ENCODE data around the gene CRADD.
"Not testable (repeated sequence)": the region's sequence is repeated elsewhere in the genome, so short reads cannot be mapped to it uniquely, and the experiment has no call there.

CRADD gene

DNA sequence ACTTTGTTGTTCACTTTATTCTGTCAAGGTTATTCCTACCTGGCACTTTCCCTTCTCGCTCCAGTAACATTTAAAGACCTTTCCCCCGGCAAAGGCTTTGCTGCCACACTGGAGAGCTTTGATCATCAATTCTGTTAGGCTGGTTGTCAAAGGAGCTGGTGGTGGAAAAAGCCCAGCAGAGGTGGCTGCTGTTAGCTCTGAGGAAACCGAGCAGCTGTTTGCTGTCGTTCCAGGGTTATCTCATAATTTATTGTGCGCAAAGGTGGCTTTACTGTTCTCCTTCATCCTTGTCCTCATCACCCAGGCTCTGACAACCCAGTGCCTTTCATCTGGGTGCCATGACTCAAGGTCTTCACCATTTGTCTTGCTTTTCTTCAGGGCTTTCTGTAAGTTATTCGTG lies 38.2 kb upstream of the CRADD start:
- no peak for TF ChIP-seq OVOL3 (tag by site-specific recombination; IDR thresholded peaks at IDR 0.05)
- ChIA-PET CTCF (interaction anchor here (0.7 kb wide), 2 partner anchors 29 to 127 kb away, joined by 3 to 4 read pairs; no protein-coding TSS in a partner anchor), POLR2A (no interaction called here)
- H3K9me3 ChIP-seq (ENCODE audit: control insufficient read depth, insufficient read depth, low read depth, low read length): no peaks in the 10 kb centered on the region
- H3K4me1 ChIP-seq (ENCODE audit: control insufficient read depth, insufficient read depth, low read length): no peaks in the 10 kb centered on the region
- no peak overlapping the region for H3K4me3 ChIP-seq (ENCODE audit: low read depth, low read length)
- H3K27ac ChIP-seq (ENCODE audit: extremely low read depth, low read depth, low read length): no peak overlapping the region
- H3K36me3 ChIP-seq (ENCODE audit: control insufficient read depth in 2 of 2, insufficient read depth in 1 of 2, low read length in 2 of 2): no peaks in the 10 kb centered on the region

DNA sequence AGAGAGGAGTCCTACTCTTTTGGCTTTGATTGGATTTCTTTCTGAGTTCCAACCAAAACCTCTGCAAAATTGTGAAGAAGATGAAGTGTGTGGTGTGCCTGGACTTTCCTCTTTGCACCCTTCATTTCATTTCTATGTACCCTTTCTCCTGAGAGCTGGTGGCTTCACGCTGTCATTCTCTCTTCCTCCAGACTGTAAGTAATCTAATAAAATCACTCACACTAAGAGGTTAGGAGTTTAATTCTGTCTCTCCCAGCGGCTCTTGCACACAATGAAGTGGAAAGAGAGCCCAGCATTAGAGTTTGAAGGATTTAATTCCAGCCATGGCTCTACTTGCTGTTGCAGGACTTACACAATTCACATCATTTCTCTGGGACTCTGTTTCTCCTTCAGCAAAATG lies 37.8 kb upstream of the CRADD start:
- H3K4me1 ChIP-seq (ENCODE audit: control insufficient read depth, insufficient read depth, low read length): no peaks in the 10 kb centered on the region
- no peak for TF ChIP-seq KLF16 (tag by site-specific recombination; IDR thresholded peaks at IDR 0.05)
- H3K9me3 ChIP-seq (ENCODE audit: control insufficient read depth, insufficient read depth, low read depth, low read length): no peaks in the 10 kb centered on the region
- no peak overlapping the region for H3K27ac ChIP-seq (ENCODE audit: extremely low read depth, low read depth, low read length)
- ChIA-PET POLR2A (no interaction called here), CTCF (no interaction called here)
- H3K4me3 ChIP-seq (ENCODE audit: low read depth, low read length): no peak overlapping the region
- no peaks in the 10 kb centered on the region for H3K36me3 ChIP-seq (ENCODE audit: control insufficient read depth in 2 of 2, insufficient read depth in 1 of 2, low read length in 2 of 2)

DNA sequence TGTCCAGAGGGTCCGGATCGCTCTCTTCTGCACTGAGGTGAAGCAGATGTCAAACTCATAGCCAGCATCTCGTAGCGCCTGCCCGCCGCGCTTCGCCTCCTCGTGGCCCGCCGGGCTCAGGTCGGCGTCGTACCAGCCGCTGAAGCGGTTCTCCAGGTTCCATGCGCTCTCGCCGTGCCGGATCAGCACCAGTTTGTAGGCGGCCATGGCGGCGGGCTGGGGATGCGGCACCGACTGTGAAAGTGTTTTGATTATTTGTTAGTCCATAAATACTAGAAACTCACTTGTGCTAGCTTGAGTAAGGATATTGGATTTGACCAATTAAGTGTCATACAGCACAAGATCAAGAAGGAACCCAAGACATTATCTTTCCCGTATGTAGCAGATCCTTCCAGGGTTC lies 35.8 kb upstream of the CRADD start:
- CTCF ChIA-PET; H3K36me3 ChIP-seq (ENCODE audit: control insufficient read depth in 2 of 2, insufficient read depth in 1 of 2, low read length in 2 of 2); H3K4me3 ChIP-seq (ENCODE audit: low read depth, low read length); H3K4me1 ChIP-seq (ENCODE audit: control insufficient read depth, insufficient read depth, low read length); H3K9me3 ChIP-seq (ENCODE audit: control insufficient read depth, insufficient read depth, low read depth, low read length); POLR2A ChIA-PET; H3K27ac ChIP-seq (ENCODE audit: extremely low read depth, low read depth, low read length): not testable (repeated sequence)

DNA sequence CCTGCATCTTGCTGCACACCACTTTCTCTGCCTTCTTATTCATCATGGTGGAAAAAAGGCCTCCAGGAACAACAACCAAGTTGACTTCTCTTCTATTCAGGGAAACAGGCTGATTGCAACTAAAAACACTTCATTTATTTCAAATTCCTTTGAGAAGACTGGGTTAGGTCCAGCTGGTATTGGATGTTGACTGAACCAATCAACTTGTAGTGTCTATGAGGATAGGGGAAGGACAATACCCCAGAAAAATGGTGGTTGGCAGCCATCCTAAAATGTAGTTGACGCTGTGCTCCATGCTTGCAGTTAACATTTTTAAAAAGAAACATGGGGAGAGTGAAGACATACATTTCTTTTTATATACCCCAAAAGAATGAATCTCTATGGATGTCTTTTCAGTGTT lies 34.4 kb upstream of the CRADD start:
- no peak for TF ChIP-seq ZNF19 (tag by site-specific recombination; IDR thresholded peaks at IDR 0.05; ENCODE audit: low read depth)
- TF ChIP-seq ZIC2 (tag by site-specific recombination; IDR thresholded peaks at IDR 0.05): no peak
- no peak for TF ChIP-seq BCL11B (tag by site-specific recombination; IDR thresholded peaks at IDR 0.05; ENCODE audit: low read depth)
- TF ChIP-seq ZNF221 (tag by site-specific recombination; IDR thresholded peaks at IDR 0.05; ENCODE audit: borderline replicate concordance): no peak
- no peak for TF ChIP-seq ZNF830 (tag by site-specific recombination; IDR thresholded peaks at IDR 0.05; ENCODE audit: low read depth)
- TF ChIP-seq, protein P1, sequence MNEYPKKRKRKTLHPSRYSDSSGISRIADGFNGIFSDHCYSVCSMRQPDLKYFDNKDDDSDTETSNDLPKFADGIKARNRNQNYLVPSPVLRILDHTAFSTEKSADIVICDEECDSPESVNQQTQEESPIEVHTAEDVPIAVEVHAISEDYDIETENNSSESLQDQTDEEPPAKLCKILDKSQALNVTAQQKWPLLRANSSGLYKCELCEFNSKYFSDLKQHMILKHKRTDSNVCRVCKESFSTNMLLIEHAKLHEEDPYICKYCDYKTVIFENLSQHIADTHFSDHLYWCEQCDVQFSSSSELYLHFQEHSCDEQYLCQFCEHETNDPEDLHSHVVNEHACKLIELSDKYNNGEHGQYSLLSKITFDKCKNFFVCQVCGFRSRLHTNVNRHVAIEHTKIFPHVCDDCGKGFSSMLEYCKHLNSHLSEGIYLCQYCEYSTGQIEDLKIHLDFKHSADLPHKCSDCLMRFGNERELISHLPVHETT (tag by site-specific recombination; IDR thresholded peaks at IDR 0.05): no peak
- TF ChIP-seq, protein P2, sequence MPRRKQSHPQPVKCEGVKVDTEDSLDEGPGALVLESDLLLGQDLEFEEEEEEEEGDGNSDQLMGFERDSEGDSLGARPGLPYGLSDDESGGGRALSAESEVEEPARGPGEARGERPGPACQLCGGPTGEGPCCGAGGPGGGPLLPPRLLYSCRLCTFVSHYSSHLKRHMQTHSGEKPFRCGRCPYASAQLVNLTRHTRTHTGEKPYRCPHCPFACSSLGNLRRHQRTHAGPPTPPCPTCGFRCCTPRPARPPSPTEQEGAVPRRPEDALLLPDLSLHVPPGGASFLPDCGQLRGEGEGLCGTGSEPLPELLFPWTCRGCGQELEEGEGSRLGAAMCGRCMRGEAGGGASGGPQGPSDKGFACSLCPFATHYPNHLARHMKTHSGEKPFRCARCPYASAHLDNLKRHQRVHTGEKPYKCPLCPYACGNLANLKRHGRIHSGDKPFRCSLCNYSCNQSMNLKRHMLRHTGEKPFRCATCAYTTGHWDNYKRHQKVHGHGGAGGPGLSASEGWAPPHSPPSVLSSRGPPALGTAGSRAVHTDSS (tag by site-specific recombination; IDR thresholded peaks at IDR 0.05): no peak
- H3K4me1 ChIP-seq (ENCODE audit: control insufficient read depth, insufficient read depth, low read length): no peaks in the 10 kb centered on the region
- POLR2A ChIA-PET: no interaction called here
- no peak overlapping the region for H3K4me3 ChIP-seq (ENCODE audit: low read depth, low read length)
- H3K36me3 ChIP-seq (ENCODE audit: control insufficient read depth in 2 of 2, insufficient read depth in 1 of 2, low read length in 2 of 2): no peaks in the 10 kb centered on the region
- CTCF ChIA-PET: no interaction called here
- no peaks in the 10 kb centered on the region for H3K9me3 ChIP-seq (ENCODE audit: control insufficient read depth, insufficient read depth, low read depth, low read length)
- no peak overlapping the region for H3K27ac ChIP-seq (ENCODE audit: extremely low read depth, low read depth, low read length)

DNA sequence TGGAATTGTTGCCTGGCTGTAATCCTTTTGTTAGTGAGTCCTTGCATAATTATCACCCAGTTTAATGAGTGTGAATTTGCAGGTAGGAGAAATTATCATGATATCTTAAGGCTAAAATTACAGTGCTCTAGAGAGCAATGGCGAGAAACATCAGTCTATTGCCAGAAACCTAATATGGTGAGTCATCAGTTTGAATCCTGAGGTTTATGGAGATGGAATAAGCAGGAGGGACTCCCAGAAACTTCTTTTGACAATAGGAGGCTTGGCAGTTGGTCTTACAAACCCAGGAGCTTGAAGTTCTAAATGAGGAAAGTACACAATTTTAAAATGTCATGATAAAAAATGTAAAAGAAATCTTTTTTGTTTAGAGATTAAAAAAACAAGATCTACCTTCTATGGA lies 31.5 kb upstream of the CRADD start:
- ChIA-PET CTCF (interaction anchor here (0.5 to 1.1 kb wide), 4 partner anchors 10 to 429 kb away, joined by 3 to 4 read pairs (median 3); no protein-coding TSS in a partner anchor), POLR2A (no interaction called here)
- H3K36me3 ChIP-seq (ENCODE audit: control insufficient read depth in 2 of 2, insufficient read depth in 1 of 2, low read length in 2 of 2): no peaks in the 10 kb centered on the region
- H3K4me1 ChIP-seq (ENCODE audit: control insufficient read depth, insufficient read depth, low read length): no peaks in the 10 kb centered on the region
- H3K27ac ChIP-seq (ENCODE audit: extremely low read depth, low read depth, low read length): no peak overlapping the region
- H3K4me3 ChIP-seq (ENCODE audit: low read depth, low read length): no peak overlapping the region
- no peaks in the 10 kb centered on the region for H3K9me3 ChIP-seq (ENCODE audit: control insufficient read depth, insufficient read depth, low read depth, low read length)
- TF ChIP-seq ZNF530 (tag by site-specific recombination; IDR thresholded peaks at IDR 0.05; ENCODE audit: low read depth) (no peak), ZNF510 (tag by site-specific recombination; IDR thresholded peaks at IDR 0.05; ENCODE audit: insufficient replicate concordance) (no peak), ZBTB48 (tag by site-specific recombination; IDR thresholded peaks at IDR 0.05) (no peak), ZNF311 (tag by site-specific recombination; IDR thresholded peaks at IDR 0.05; ENCODE audit: borderline replicate concordance) (no peak), SP7 (tag by site-specific recombination; IDR thresholded peaks at IDR 0.05) (0 out of 2 replicates have a peak, but pooled peaks have one; percentile 11)
- TF ChIP-seq, protein P3, sequence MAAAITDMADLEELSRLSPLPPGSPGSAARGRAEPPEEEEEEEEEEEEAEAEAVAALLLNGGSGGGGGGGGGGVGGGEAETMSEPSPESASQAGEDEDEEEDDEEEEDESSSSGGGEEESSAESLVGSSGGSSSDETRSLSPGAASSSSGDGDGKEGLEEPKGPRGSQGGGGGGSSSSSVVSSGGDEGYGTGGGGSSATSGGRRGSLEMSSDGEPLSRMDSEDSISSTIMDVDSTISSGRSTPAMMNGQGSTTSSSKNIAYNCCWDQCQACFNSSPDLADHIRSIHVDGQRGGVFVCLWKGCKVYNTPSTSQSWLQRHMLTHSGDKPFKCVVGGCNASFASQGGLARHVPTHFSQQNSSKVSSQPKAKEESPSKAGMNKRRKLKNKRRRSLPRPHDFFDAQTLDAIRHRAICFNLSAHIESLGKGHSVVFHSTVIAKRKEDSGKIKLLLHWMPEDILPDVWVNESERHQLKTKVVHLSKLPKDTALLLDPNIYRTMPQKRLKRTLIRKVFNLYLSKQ (tag by site-specific recombination; IDR thresholded peaks at IDR 0.05; ENCODE audit: borderline replicate concordance): no peak
- TF ChIP-seq, protein P4, sequence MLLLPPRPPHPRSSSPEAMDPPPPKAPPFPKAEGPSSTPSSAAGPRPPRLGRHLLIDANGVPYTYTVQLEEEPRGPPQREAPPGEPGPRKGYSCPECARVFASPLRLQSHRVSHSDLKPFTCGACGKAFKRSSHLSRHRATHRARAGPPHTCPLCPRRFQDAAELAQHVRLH (tag by site-specific recombination; IDR thresholded peaks at IDR 0.05): no peak
- TF ChIP-seq, protein P5, sequence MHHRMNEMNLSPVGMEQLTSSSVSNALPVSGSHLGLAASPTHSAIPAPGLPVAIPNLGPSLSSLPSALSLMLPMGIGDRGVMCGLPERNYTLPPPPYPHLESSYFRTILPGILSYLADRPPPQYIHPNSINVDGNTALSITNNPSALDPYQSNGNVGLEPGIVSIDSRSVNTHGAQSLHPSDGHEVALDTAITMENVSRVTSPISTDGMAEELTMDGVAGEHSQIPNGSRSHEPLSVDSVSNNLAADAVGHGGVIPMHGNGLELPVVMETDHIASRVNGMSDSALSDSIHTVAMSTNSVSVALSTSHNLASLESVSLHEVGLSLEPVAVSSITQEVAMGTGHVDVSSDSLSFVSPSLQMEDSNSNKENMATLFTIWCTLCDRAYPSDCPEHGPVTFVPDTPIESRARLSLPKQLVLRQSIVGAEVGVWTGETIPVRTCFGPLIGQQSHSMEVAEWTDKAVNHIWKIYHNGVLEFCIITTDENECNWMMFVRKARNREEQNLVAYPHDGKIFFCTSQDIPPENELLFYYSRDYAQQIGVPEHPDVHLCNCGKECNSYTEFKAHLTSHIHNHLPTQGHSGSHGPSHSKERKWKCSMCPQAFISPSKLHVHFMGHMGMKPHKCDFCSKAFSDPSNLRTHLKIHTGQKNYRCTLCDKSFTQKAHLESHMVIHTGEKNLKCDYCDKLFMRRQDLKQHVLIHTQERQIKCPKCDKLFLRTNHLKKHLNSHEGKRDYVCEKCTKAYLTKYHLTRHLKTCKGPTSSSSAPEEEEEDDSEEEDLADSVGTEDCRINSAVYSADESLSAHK (tag by site-specific recombination; IDR thresholded peaks at IDR 0.05): peak; percentile 45; the same call in 1 of the 2 replicates

Measured in HEK293 (cell line).